ENCODE data around the gene LRRC41. TPM values are rescaled to one million over a fixed set of nuclear protein-coding genes. Genes with fewer than 3 reads are reported as not detected.

LRRC41 gene
- polyA plus RNA-seq, 1 donor from 2014 or later: 52.9 TPM

- Histone ChIP-seq H3F3A (ENCODE audit: insufficient read depth, low read length, poor library complexity, severe bottlenecking) (no peaks in the 10 kb centered on the region), H3K4me2 (ENCODE audit: low read length) (no peak overlapping the region)
Measured at GRCh38 chr1:46342677-46343350, 39.4 kb upstream of the LRRC41 start.

GRCh38 chr1:46342084-46342656, 38.8 kb upstream of the LRRC41 start:
- H3K4me2 ChIP-seq (ENCODE audit: low read length): no peak overlapping the region

More at GRCh38 chr1:46342677-46343350, 39.4 kb upstream of the LRRC41 start:
- Histone ChIP-seq H3K9me2 (ENCODE audit: insufficient read depth, low read length) (no peaks in the 10 kb centered on the region), H3K27ac (ENCODE audit: low read length) (no peak overlapping the region), H3K79me2 (replicated peaks; ENCODE audit: insufficient read depth, low read length) (no peaks in the 10 kb centered on the region), H2AFZ (ENCODE audit: low read depth, low read length) (no peak overlapping the region), H3K9ac (ENCODE audit: low read length) (no peak overlapping the region), H3K27me3 (ENCODE audit: insufficient read depth, low read depth, low read length) (no peaks in the 10 kb centered on the region), H3K36me3 (ENCODE audit: insufficient read depth, low read length) (no peaks in the 10 kb centered on the region), H4K20me1 (ENCODE audit: insufficient read depth) (no peaks in the 10 kb centered on the region), H3K9me3 (ENCODE audit: low read length) (no peaks in the 10 kb centered on the region), H3K4me3 (ENCODE audit: low read length) (no peak overlapping the region)
- no peak for TF ChIP-seq POLR2AphosphoS5 (IDR thresholded peaks at IDR 0.05)
- no peak for TF ChIP-seq MXI1 (conservative IDR thresholded peaks at IDR 0.05; ENCODE audit: poor library complexity, severe bottlenecking)
- TF ChIP-seq, protein P1, sequence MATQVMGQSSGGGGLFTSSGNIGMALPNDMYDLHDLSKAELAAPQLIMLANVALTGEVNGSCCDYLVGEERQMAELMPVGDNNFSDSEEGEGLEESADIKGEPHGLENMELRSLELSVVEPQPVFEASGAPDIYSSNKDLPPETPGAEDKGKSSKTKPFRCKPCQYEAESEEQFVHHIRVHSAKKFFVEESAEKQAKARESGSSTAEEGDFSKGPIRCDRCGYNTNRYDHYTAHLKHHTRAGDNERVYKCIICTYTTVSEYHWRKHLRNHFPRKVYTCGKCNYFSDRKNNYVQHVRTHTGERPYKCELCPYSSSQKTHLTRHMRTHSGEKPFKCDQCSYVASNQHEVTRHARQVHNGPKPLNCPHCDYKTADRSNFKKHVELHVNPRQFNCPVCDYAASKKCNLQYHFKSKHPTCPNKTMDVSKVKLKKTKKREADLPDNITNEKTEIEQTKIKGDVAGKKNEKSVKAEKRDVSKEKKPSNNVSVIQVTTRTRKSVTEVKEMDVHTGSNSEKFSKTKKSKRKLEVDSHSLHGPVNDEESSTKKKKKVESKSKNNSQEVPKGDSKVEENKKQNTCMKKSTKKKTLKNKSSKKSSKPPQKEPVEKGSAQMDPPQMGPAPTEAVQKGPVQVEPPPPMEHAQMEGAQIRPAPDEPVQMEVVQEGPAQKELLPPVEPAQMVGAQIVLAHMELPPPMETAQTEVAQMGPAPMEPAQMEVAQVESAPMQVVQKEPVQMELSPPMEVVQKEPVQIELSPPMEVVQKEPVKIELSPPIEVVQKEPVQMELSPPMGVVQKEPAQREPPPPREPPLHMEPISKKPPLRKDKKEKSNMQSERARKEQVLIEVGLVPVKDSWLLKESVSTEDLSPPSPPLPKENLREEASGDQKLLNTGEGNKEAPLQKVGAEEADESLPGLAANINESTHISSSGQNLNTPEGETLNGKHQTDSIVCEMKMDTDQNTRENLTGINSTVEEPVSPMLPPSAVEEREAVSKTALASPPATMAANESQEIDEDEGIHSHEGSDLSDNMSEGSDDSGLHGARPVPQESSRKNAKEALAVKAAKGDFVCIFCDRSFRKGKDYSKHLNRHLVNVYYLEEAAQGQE (IDR thresholded peaks at IDR 0.05; ENCODE audit: borderline replicate concordance): no peak
- no peak for TF ChIP-seq EZH2 (IDR thresholded peaks at IDR 0.05; ENCODE audit: borderline replicate concordance, insufficient read depth, low read length, poor library complexity, severe bottlenecking)
- TF ChIP-seq, protein P2, sequence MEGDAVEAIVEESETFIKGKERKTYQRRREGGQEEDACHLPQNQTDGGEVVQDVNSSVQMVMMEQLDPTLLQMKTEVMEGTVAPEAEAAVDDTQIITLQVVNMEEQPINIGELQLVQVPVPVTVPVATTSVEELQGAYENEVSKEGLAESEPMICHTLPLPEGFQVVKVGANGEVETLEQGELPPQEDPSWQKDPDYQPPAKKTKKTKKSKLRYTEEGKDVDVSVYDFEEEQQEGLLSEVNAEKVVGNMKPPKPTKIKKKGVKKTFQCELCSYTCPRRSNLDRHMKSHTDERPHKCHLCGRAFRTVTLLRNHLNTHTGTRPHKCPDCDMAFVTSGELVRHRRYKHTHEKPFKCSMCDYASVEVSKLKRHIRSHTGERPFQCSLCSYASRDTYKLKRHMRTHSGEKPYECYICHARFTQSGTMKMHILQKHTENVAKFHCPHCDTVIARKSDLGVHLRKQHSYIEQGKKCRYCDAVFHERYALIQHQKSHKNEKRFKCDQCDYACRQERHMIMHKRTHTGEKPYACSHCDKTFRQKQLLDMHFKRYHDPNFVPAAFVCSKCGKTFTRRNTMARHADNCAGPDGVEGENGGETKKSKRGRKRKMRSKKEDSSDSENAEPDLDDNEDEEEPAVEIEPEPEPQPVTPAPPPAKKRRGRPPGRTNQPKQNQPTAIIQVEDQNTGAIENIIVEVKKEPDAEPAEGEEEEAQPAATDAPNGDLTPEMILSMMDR (IDR thresholded peaks at IDR 0.05; ENCODE audit: poor library complexity, severe bottlenecking): no peak
- no peak for TF ChIP-seq EP300 (conservative IDR thresholded peaks at IDR 0.05; ENCODE audit: poor library complexity, severe bottlenecking)

More at GRCh38 chr1:46342084-46342656, 38.8 kb upstream of the LRRC41 start:
- TF ChIP-seq RAD21 (conservative IDR thresholded peaks at IDR 0.05) (no peak), MXI1 (conservative IDR thresholded peaks at IDR 0.05; ENCODE audit: poor library complexity, severe bottlenecking) (no peak), EZH2 (IDR thresholded peaks at IDR 0.05; ENCODE audit: borderline replicate concordance, insufficient read depth, low read length, poor library complexity, severe bottlenecking) (no peak), POLR2AphosphoS5 (IDR thresholded peaks at IDR 0.05) (no peak), TAF1 (IDR thresholded peaks at IDR 0.05; ENCODE audit: low read depth) (no peak), SMC3 (conservative IDR thresholded peaks at IDR 0.05; ENCODE audit: poor library complexity) (no peak), EP300 (conservative IDR thresholded peaks at IDR 0.05; ENCODE audit: poor library complexity, severe bottlenecking) (no peak)
- TF ChIP-seq, protein P1 (IDR thresholded peaks at IDR 0.05; ENCODE audit: borderline replicate concordance): no peak
- TF ChIP-seq, protein P2 (IDR thresholded peaks at IDR 0.05; ENCODE audit: poor library complexity, severe bottlenecking): no peak
- Histone ChIP-seq H3K9me2 (ENCODE audit: insufficient read depth, low read length) (no peaks in the 10 kb centered on the region), H3F3A (ENCODE audit: insufficient read depth, low read length, poor library complexity, severe bottlenecking) (no peaks in the 10 kb centered on the region), H3K9ac (ENCODE audit: low read length) (no peak overlapping the region), H3K27me3 (ENCODE audit: insufficient read depth, low read depth, low read length) (no peaks in the 10 kb centered on the region), H4K20me1 (ENCODE audit: insufficient read depth) (no peaks in the 10 kb centered on the region), H3K36me3 (ENCODE audit: insufficient read depth, low read length) (no peaks in the 10 kb centered on the region), H2AFZ (ENCODE audit: low read depth, low read length) (no peak overlapping the region), H3K27ac (ENCODE audit: low read length) (no peak overlapping the region), H3K79me2 (replicated peaks; ENCODE audit: insufficient read depth, low read length) (no peaks in the 10 kb centered on the region), H3K9me3 (ENCODE audit: low read length) (no peaks in the 10 kb centered on the region), H3K4me3 (ENCODE audit: low read length) (peak overlapping the region; percentile 92)

All from neural cell (in vitro differentiated cells).